Keratinocyte (primary cell): ENCODE results near the gene SKIL. TPM values are rescaled to one million over a fixed set of nuclear protein-coding genes. Genes with fewer than 3 reads are reported as not detected.

ENCODE experiments used
- DNase-seq: peaks from one replicate; pipeline ENCODE4 v3.0.0-alpha.2; 2011; ENCODE audit warnings: low read depth, missing footprints, low spot score
- FAIRE-seq: peaks from 2 replicates; lab custom pipeline; 2011; peaks lifted over from hg19 to GRCh38; lab: Jason Lieb, UNC
- H2AFZ ChIP-seq: 2 replicates; pipeline ENCODE4 v1.6.0; 2012; ENCODE audit warnings: low read length, control low read depth, inconsistent platforms; ENCODE audit not compliant: control insufficient read depth
- H3K27ac ChIP-seq: 2 replicates; pipeline ENCODE4 v1.5.1; 2011; ENCODE audit warnings: low read length; ENCODE audit not compliant: control insufficient read depth, insufficient read depth
- H3K27me3 ChIP-seq: 3 replicates; pipeline ENCODE4 v1.6.0; 2011; ENCODE audit warnings: low read length; ENCODE audit not compliant: control insufficient read depth, insufficient read depth; ENCODE audit errors: extremely low read depth
- H3K36me3 ChIP-seq, 2 experiments: 2 replicates in 1 of 2; 3 replicates in 1 of 2; pipeline ENCODE4 v1.5.1; 2011; ENCODE audit warnings: low read length in 2 of 2, mild to moderate bottlenecking in 1 of 2; ENCODE audit not compliant: control insufficient read depth in 2 of 2, insufficient read depth in 2 of 2; ENCODE audit errors: extremely low read depth in 1 of 2
- H3K4me1 ChIP-seq: 3 replicates; pipeline ENCODE4 v1.5.1; 2011; ENCODE audit warnings: low read length; ENCODE audit not compliant: control insufficient read depth, insufficient read depth; ENCODE audit errors: extremely low read depth
- H3K4me2 ChIP-seq: 3 replicates; pipeline ENCODE4 v1.6.0; 2011; ENCODE audit warnings: low read depth, low read length; ENCODE audit not compliant: control insufficient read depth, insufficient read depth; ENCODE audit errors: extremely low read depth
- H3K4me3 ChIP-seq, 3 experiments: fragments of 200-600 bp in 1 of 3; sonication (generic) in 1 of 3; 2 replicates in 2 of 3; 3 replicates in 1 of 3; pipeline ENCODE4 v1.5.1; 2011 to 2016; ENCODE audit warnings: low read length in 3 of 3, mild to moderate bottlenecking in 3 of 3, control low read depth in 2 of 3, inconsistent platforms in 1 of 3, low read depth in 1 of 3, mixed read lengths in 1 of 3, mixed run types in 1 of 3, moderate library complexity in 1 of 3; ENCODE audit not compliant: control insufficient read depth in 2 of 3, insufficient read depth in 2 of 3; ENCODE audit errors: extremely low read depth in 1 of 3
- H3K79me2 ChIP-seq: 2 replicates; pipeline ENCODE4 v1.6.0; 2012; ENCODE audit warnings: low read length; ENCODE audit not compliant: control insufficient read depth, insufficient read depth
- H3K9ac ChIP-seq: 3 replicates; pipeline ENCODE4 v1.6.0; 2011; ENCODE audit warnings: low read length; ENCODE audit not compliant: control insufficient read depth, insufficient read depth; ENCODE audit errors: extremely low read depth
- H3K9me1 ChIP-seq: 3 replicates; pipeline ENCODE4 v1.6.0; 2011; ENCODE audit warnings: low read length; ENCODE audit not compliant: control insufficient read depth, insufficient read depth; ENCODE audit errors: extremely low read depth
- H3K9me3 ChIP-seq: 2 replicates; pipeline ENCODE4 v1.5.1; 2012; ENCODE audit warnings: low read depth, low read length; ENCODE audit not compliant: control insufficient read depth
- H4K20me1 ChIP-seq: 3 replicates; pipeline ENCODE4 v1.6.0; 2011; ENCODE audit warnings: low read length; ENCODE audit not compliant: control insufficient read depth, insufficient read depth; ENCODE audit errors: extremely low read depth
- CTCF ChIP-seq, 3 experiments: IDR thresholded peaks in 1 of 3; conservative IDR thresholded peaks in 1 of 3; optimal IDR thresholded peaks in 1 of 3; 2 replicates in 2 of 3; 3 replicates in 1 of 3; pipeline versions ENCODE3 to v1.5.1; 2011; ENCODE audit warnings: low read length in 3 of 3, mild to moderate bottlenecking in 3 of 3, moderate library complexity in 2 of 3, control low read depth in 1 of 3, inconsistent platforms in 1 of 3; ENCODE audit not compliant: insufficient read depth in 2 of 3; ENCODE audit errors: extremely low read depth in 1 of 3
- EZH2 ChIP-seq: IDR thresholded peaks from one replicate; pipeline ENCODE4 v1.6.1; 2012; ENCODE audit warnings: inconsistent platforms, mild to moderate bottlenecking, low read length, moderate library complexity
- dilution Hi-C: fragments of 300-500 bp; cut with MboI; formaldehyde crosslinking; loops from one replicate; pipeline ENCODE4 v1.7.0; 2020; ENCODE audit warnings: low sequenced_read_pairs; ENCODE audit not compliant: extremely low pct_ligation_motif_present
- polyA plus RNA-seq, 5 experiments: library from polyadenylated mRNA; depleted of rRNA in 3 of 5; stranded (reverse) in 3 of 5; stranded (forward) in 1 of 5; unstranded in 1 of 5; fragments of >200 nt; gene quantifications; 1 replicate in 1 of 5; 2 replicates in 3 of 5; 3 replicates in 1 of 5; pipeline versions ENCODE4 v1.2.1 to v1.2.3, GENCODE V29; 2011 to 2012; ENCODE audit warnings: missing spikeins in 2 of 5, low read depth in 1 of 5, low replicate concordance in 1 of 5

SKIL gene
- polyA plus RNA-seq, 1 donor (not counting 4 experiments of a cell fraction or from before 2014, with no cell fraction given), result 11.0 TPM

DNA sequence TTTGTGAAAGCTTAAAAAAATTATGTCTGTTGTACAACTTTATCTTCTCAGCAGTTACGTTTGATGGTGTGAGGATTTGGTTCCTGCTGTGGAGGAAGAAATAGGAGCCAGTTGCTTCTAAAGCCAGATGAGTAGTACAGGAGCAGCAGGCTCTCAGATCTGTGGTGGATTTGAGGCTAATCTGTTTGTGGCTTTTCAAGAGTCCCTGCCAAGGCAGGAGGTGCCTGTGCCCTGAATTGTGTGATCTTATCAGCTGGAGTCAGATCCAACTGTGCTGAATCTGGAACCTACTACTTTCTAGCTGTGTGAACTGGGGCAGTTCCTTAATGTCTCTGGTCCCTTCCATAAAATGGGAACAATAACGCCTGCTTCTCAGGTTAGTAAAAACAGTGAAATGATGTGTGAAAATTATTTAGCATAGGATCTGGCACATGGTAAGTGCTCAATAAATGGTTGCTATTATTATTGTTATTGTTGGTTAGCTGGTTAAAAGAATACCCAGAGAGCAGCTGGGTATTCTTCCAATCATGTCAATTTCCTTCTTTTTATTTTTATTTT is 68.8 kb downstream of the SKIL start:
- Histone ChIP-seq H3K9ac (no peak overlapping the region), H2AFZ (no peak overlapping the region), H3K27ac (no peak overlapping the region), H3K4me2 (no peak overlapping the region), H3K36me3 (no peaks in the 10 kb centered on the region), H3K9me3 (no peaks in the 10 kb centered on the region), H3K79me2 (no peaks in the 10 kb centered on the region), H3K4me1 (no peaks in the 10 kb centered on the region), H3K27me3 (no peaks in the 10 kb centered on the region), H4K20me1 (no peaks in the 10 kb centered on the region), H3K4me3 (no peak overlapping the region), H3K9me1 (no peaks in the 10 kb centered on the region)
- dilution Hi-C loops, result loop anchor here (10.0 kb wide), 1 partner anchor 428 kb away; no protein-coding TSS in a partner anchor
- DNase-seq (no peak), FAIRE-seq (no peak)
- TF ChIP-seq CTCF (optimal IDR thresholded peaks at IDR 0.05 in 1 of 3, IDR thresholded peaks at IDR 0.05 in 1 of 3, conservative IDR thresholded peaks at IDR 0.05 in 1 of 3; ENCODE audit: extremely low read depth in 1 of 3, insufficient read depth in 2 of 3, low read length in 3 of 3), result no peak

- Histone ChIP-seq H3K9ac (no peak overlapping the region), H3K27ac (no peak overlapping the region), H2AFZ (no peak overlapping the region), H3K9me3 (no peaks in the 10 kb centered on the region), H3K79me2 (no peaks in the 10 kb centered on the region), H3K9me1 (no peaks in the 10 kb centered on the region), H3K4me2 (no peak overlapping the region), H4K20me1 (no peaks in the 10 kb centered on the region), H3K27me3 (no peaks in the 10 kb centered on the region), H3K4me1 (no peaks in the 10 kb centered on the region), H3K36me3 (no peaks in the 10 kb centered on the region), H3K4me3 (no peak overlapping the region)
- no peak for DNase-seq
- dilution Hi-C loops, result loop anchor here (10.0 kb wide), 1 partner anchor 427 kb away; no protein-coding TSS in a partner anchor
- FAIRE-seq, result no peak
- TF ChIP-seq CTCF (optimal IDR thresholded peaks at IDR 0.05 in 1 of 3, IDR thresholded peaks at IDR 0.05 in 1 of 3, conservative IDR thresholded peaks at IDR 0.05 in 1 of 3; ENCODE audit: extremely low read depth in 1 of 3, insufficient read depth in 2 of 3, low read length in 3 of 3) (no peak), EZH2 (no peak)
Measured at GRCh38 chr3:170428095-170428494, 70.6 kb downstream of the SKIL start.
